HepG2 (cell line): Measurements from ENCODE around the gene VAV2. TPM values are rescaled to one million over a fixed set of nuclear protein-coding genes. Genes with fewer than 3 reads are reported as not detected.

Source experiments
- BRD4 ChIP-seq: sonication (generic); formaldehyde crosslinking; IDR thresholded peaks from 2 replicates; pipeline ENCODE4 v1.4.0; 2020; ENCODE audit warnings: missing genetic modification reagents
- CREB1 ChIP-seq, 2 experiments: fragments of 450-650 bp in 1 of 2; IDR thresholded peaks; 2 replicates each; pipeline ENCODE4 v1.6.1; 2016 to 2017; ENCODE audit warnings: control low read depth in 1 of 2, mild to moderate bottlenecking in 1 of 2, missing compliant biosample characterization in 1 of 2, missing genetic modification characterization in 1 of 2
- CSRNP1 ChIP-seq: sonication (generic); formaldehyde crosslinking; IDR thresholded peaks from 2 replicates; pipeline ENCODE4 v1.8.1; 2023; ENCODE audit warnings: mild to moderate bottlenecking, missing genetic modification reagents
- DBP ChIP-seq: sonication (generic); formaldehyde crosslinking; IDR thresholded peaks from 2 replicates; pipeline ENCODE4 v1.4.0; 2020; ENCODE audit warnings: missing genetic modification reagents; ENCODE audit errors: not compliant biosample characterization
- DPF2 ChIP-seq: sonication (generic); formaldehyde crosslinking; IDR thresholded peaks from 2 replicates; pipeline ENCODE4 v1.4.0; 2020; ENCODE audit warnings: mild to moderate bottlenecking, low read depth, missing genetic modification reagents, borderline replicate concordance
- FOSL1 ChIP-seq: sonication (generic); formaldehyde crosslinking; IDR thresholded peaks from 2 replicates; pipeline ENCODE4 v1.9.0; 2021; ENCODE audit warnings: missing genetic modification reagents, borderline replicate concordance
- IRF1 ChIP-seq: sonication (generic); formaldehyde crosslinking; IDR thresholded peaks from 2 replicates; pipeline ENCODE4 v1.4.0; 2020; ENCODE audit warnings: low read depth, mild to moderate bottlenecking, missing genetic modification reagents
- IRX3 ChIP-seq: sonication (generic); formaldehyde crosslinking; IDR thresholded peaks from 2 replicates; pipeline ENCODE4 v1.8.1; 2023; ENCODE audit warnings: mild to moderate bottlenecking, low read depth, missing genetic modification reagents, borderline replicate concordance
- MAFK ChIP-seq, 2 experiments: IDR thresholded peaks in 1 of 2; conservative IDR thresholded peaks in 1 of 2; 2 replicates each; pipeline ENCODE4 v1.6.1; 2011; ENCODE audit warnings: improper control_type of control experiment in 2 of 2, low read length in 2 of 2
- PHF21A ChIP-seq: sonication (generic); formaldehyde crosslinking; IDR thresholded peaks from 2 replicates; pipeline ENCODE4 v1.5.0; 2020; ENCODE audit warnings: mild to moderate bottlenecking, missing genetic modification reagents
- RBFOX2 ChIP-seq: fragments of 200-400 bp; formaldehyde crosslinking; IDR thresholded peaks from 2 replicates; pipeline ENCODE4 v1.6.1; 2017; ENCODE audit warnings: low read depth, mild to moderate bottlenecking, low read length
- SOX13 ChIP-seq, 3 experiments: fragments of 450-650 bp in 1 of 3; sonication (generic) in 1 of 3; formaldehyde crosslinking in 1 of 3; IDR thresholded peaks in 2 of 3; conservative IDR thresholded peaks in 1 of 3; 2 replicates each; pipeline versions ENCODE4 v1.5.0 to v1.6.1; 2016 to 2020; ENCODE audit warnings: antibody characterized with exemption in 1 of 3, mild to moderate bottlenecking in 1 of 3, missing compliant biosample characterization in 1 of 3, missing genetic modification reagents in 1 of 3, moderate library complexity in 1 of 3
- SSRP1 ChIP-seq: IDR thresholded peaks from 2 replicates; pipeline ENCODE4 v1.6.1; 2016; ENCODE audit warnings: control low read depth
- ZBTB49 ChIP-seq: sonication (generic); formaldehyde crosslinking; IDR thresholded peaks from 2 replicates; pipeline ENCODE4 v1.4.0; 2020; ENCODE audit warnings: missing genetic modification reagents, borderline replicate concordance
- ZBTB7B ChIP-seq: sonication (generic); formaldehyde crosslinking; IDR thresholded peaks from 2 replicates; pipeline ENCODE4 v1.4.0; 2020; ENCODE audit warnings: missing genetic modification reagents
- ZNF460 ChIP-seq: sonication (generic); formaldehyde crosslinking; IDR thresholded peaks from 2 replicates; pipeline ENCODE4 v1.5.1; 2020; ENCODE audit warnings: missing genetic modification reagents, mild to moderate bottlenecking, borderline replicate concordance
- ZNF574 ChIP-seq: sonication (generic); formaldehyde crosslinking; IDR thresholded peaks from 2 replicates; pipeline ENCODE4 v1.4.0; 2020; ENCODE audit warnings: missing genetic modification reagents
- ZNF746 ChIP-seq: sonication (generic); formaldehyde crosslinking; IDR thresholded peaks from 2 replicates; pipeline ENCODE4 v1.8.0; 2022; ENCODE audit warnings: mild to moderate bottlenecking, missing genetic modification reagents
- polyA plus RNA-seq, 8 experiments: library from polyadenylated mRNA; depleted of rRNA in 3 of 8; stranded (reverse) in 7 of 8; unstranded in 1 of 8; fragments of >200 nt; fragmentation: Illumina TruSeq in 4 of 8; extraction: Trizol in 4 of 8; gene quantifications; 2 replicates each; pipeline versions ENCODE4 v1.2.1 to v1.2.3, GENCODE V29; 2011 to 2016; ENCODE audit warnings: low read depth in 4 of 8, missing spikeins in 1 of 8, mixed read lengths in 1 of 8; ENCODE audit not compliant: insufficient read depth in 1 of 8
- total RNA-seq, 5 experiments: library from RNA; depleted of rRNA; stranded (reverse); fragments of >200 nt; fragmentation: Illumina TruSeq; extraction: Trizol; gene quantifications; 2 replicates each; pipeline ENCODE4 v1.2.3, GENCODE V29; 2016; ENCODE audit warnings: low read depth in 1 of 5

VAV2 gene
- total and polyA plus RNA-seq, 2 of the 13 experiments (the other 11 are each of a cell fraction or from before 2014, with no cell fraction given) = 22.5 to 22.9 TPM

GRCh38 chr9:133990366-133991213 lies 1.5 kb downstream of the VAV2 start (continued):
- TF ChIP-seq CSRNP1 (CRISPR knock-in tag) = 0 out of 2 replicates have a peak, but pooled peaks have one; percentile 46
- TF ChIP-seq PHF21A (CRISPR knock-in tag) = peak; percentile 76
- no peak for TF ChIP-seq IRX3 (CRISPR knock-in tag)
- TF ChIP-seq ZNF574 (CRISPR knock-in tag) = peak; percentile 41; the same call in 1 of the 2 replicates
- no peak for TF ChIP-seq DBP (CRISPR knock-in tag)
- TF ChIP-seq ZNF746 (CRISPR knock-in tag) = no peak
- no peak for TF ChIP-seq SSRP1
- no peak for TF ChIP-seq ZBTB49 (CRISPR knock-in tag)
- TF ChIP-seq ZBTB7B (CRISPR knock-in tag) = peak; percentile 69
- no peak for TF ChIP-seq MAFK (conservative IDR thresholded peaks at IDR 0.05 in 1 of 2, IDR thresholded peaks at IDR 0.05 in 1 of 2; ENCODE audit: low read length in 2 of 2)
- no peak for TF ChIP-seq ZNF460
- TF ChIP-seq FOSL1 (CRISPR knock-in tag) = peak; percentile 64; the same call in 1 of the 2 replicates
- peak; percentile 11 for TF ChIP-seq RBFOX2
- TF ChIP-seq DPF2 (CRISPR knock-in tag) = no peak
- no peak for TF ChIP-seq IRF1
- TF ChIP-seq SOX13 (IDR thresholded peaks at IDR 0.05) = no peak
- TF ChIP-seq SOX13 (CRISPR knock-in tag; conservative IDR thresholded peaks at IDR 0.05 in 1 of 2, IDR thresholded peaks at IDR 0.05 in 1 of 2) = peak in 1 of 2 experiments; percentile 36; a peak in 1 of 4 replicates
- TF ChIP-seq BRD4 = peak; percentile 5; the same call in 1 of the 2 replicates
- TF ChIP-seq CREB1 (IDR thresholded peaks at IDR 0.05) = peak; percentile 31; the same call in 1 of the 2 replicates
- TF ChIP-seq CREB1 (CRISPR knock-in tag; IDR thresholded peaks at IDR 0.05) = no peak
